GM21723 (cell line): ENCODE data around the gene LRRC39.
"Not testable (repeated sequence)": the region's sequence is repeated elsewhere in the genome, so short reads cannot be mapped to it uniquely, and the experiment has no call there.

Experiments
- ATAC-seq: cut with Tn5 transposase; IDR thresholded peaks from one replicate; pipeline ENCODE4 v1.9.1; 2021; ENCODE audit warnings: mild to moderate bottlenecking, moderate library complexity; ENCODE audit not compliant: unreplicated experiment

Gene LRRC39

GRCh38 chr1:100178091-100178490, at the start of gene LRRC39:
Gene LRRC39 (minus strand): TSS chr1:100178256. CDS start chr1:100168516, 9,740 bp downstream.
- ATAC-seq = no peak

- no peak for ATAC-seq
These were observed 44.4 kb upstream of the LRRC39 start for GRCh38 chr1:100222428-100222827.

- no peak for ATAC-seq
These were observed 41.8 kb upstream of the LRRC39 start for GRCh38 chr1:100219883-100220282.

GRCh38 chr1:100219457-100219856, 41.4 kb upstream of the LRRC39 start:
- ATAC-seq = no peak

- ATAC-seq = no peak
These were observed 39.8 kb upstream of the LRRC39 start for GRCh38 chr1:100217834-100218233.

GRCh38 chr1:100215101-100215500, 37.0 kb upstream of the LRRC39 start:
- ATAC-seq = no peak

GRCh38 chr1:100213141-100213540, 35.1 kb upstream of the LRRC39 start:
- no peak for ATAC-seq

- ATAC-seq = no peak
These were observed 28.2 kb upstream of the LRRC39 start for GRCh38 chr1:100206301-100206700.

GRCh38 chr1:100205593-100205992, 27.5 kb upstream of the LRRC39 start:
- ATAC-seq = not testable (repeated sequence)

GRCh38 chr1:100205103-100205502, 27.0 kb upstream of the LRRC39 start:
- ATAC-seq = not testable (repeated sequence)

GRCh38 chr1:100202703-100203102, 24.6 kb upstream of the LRRC39 start:
- ATAC-seq = not testable (repeated sequence)

GRCh38 chr1:100200060-100200459, 22.0 kb upstream of the LRRC39 start:
- ATAC-seq = not testable (repeated sequence)

- no peak for ATAC-seq
These were observed 20.5 kb upstream of the LRRC39 start for GRCh38 chr1:100198596-100198995.

- peak; percentile 67 for ATAC-seq
These were observed 10.6 kb upstream of the LRRC39 start for GRCh38 chr1:100188617-100189016.

GRCh38 chr1:100187912-100188311, 9.9 kb upstream of the LRRC39 start:
- ATAC-seq = no peak

GRCh38 chr1:100184536-100184935, 6.5 kb upstream of the LRRC39 start:
- ATAC-seq = peak; percentile 66

- ATAC-seq = no peak
These were observed 5.3 kb upstream of the LRRC39 start for GRCh38 chr1:100183370-100183769.

- no peak for ATAC-seq
These were observed 588 bp downstream of the LRRC39 start for GRCh38 chr1:100177295-100178041.

- no peak for ATAC-seq
These were observed 10.0 kb downstream of the LRRC39 start for GRCh38 chr1:100168051-100168450.

GRCh38 chr1:100164702-100165101, 13.4 kb downstream of the LRRC39 start:
- ATAC-seq = no peak

GRCh38 chr1:100164216-100164615, 13.8 kb downstream of the LRRC39 start:
- no peak for ATAC-seq

- no peak for ATAC-seq
These were observed 15.2 kb downstream of the LRRC39 start for GRCh38 chr1:100162881-100163280.

- ATAC-seq = peak; percentile 94
These were observed 25.8 kb downstream of the LRRC39 start for GRCh38 chr1:100152271-100152670.
